ENCODE results near the gene HTT.

HTT gene

GRCh38 chr4:3200423-3201090 is 126.1 kb downstream of the HTT start:
- no peak for DNase-seq (ENCODE audit: low read depth in 2 of 2)

- DNase-seq (ENCODE audit: low read depth in 2 of 2), result no peak
These were observed 127.5 kb downstream of the HTT start for GRCh38 chr4:3201718-3202702.

- no peak for DNase-seq (ENCODE audit: low read depth in 2 of 2)
These were observed 128.6 kb downstream of the HTT start for GRCh38 chr4:3202836-3203820.

- no peak for DNase-seq (ENCODE audit: low read depth in 2 of 2)
These were observed 129.5 kb downstream of the HTT start for GRCh38 chr4:3203971-3204431.

GRCh38 chr4:3205995-3206394 is 131.5 kb downstream of the HTT start:
- DNase-seq (ENCODE audit: low read depth in 2 of 2), result no peak

- DNase-seq (ENCODE audit: low read depth in 2 of 2), result no peak
These were observed 132.1 kb downstream of the HTT start for GRCh38 chr4:3206439-3207100.

- DNase-seq (ENCODE audit: low read depth in 2 of 2), result no peak
These were observed 133.1 kb downstream of the HTT start for GRCh38 chr4:3207531-3208037.

- no peak for DNase-seq (ENCODE audit: low read depth in 2 of 2)
These were observed 134.3 kb downstream of the HTT start for GRCh38 chr4:3208826-3209225.

GRCh38 chr4:3209551-3210325 is 135.3 kb downstream of the HTT start:
- DNase-seq (ENCODE audit: low read depth in 2 of 2), result no peak

GRCh38 chr4:3210467-3210866 is 136.0 kb downstream of the HTT start:
- DNase-seq (ENCODE audit: low read depth in 2 of 2), result no peak

- no peak for DNase-seq (ENCODE audit: low read depth in 2 of 2)
These were observed 137.4 kb downstream of the HTT start for GRCh38 chr4:3211866-3212265.

GRCh38 chr4:3212391-3213105 is 138.1 kb downstream of the HTT start:
- no peak for DNase-seq (ENCODE audit: low read depth in 2 of 2)

- no peak for DNase-seq (ENCODE audit: low read depth in 2 of 2)
These were observed 138.6 kb downstream of the HTT start for GRCh38 chr4:3213106-3213425.

GRCh38 chr4:3213661-3214250 is 139.3 kb downstream of the HTT start:
- no peak for DNase-seq (ENCODE audit: low read depth in 2 of 2)

- DNase-seq (ENCODE audit: low read depth in 2 of 2), result no peak
These were observed 140.8 kb downstream of the HTT start for GRCh38 chr4:3215256-3215655.

GRCh38 chr4:3215733-3216132 is 141.3 kb downstream of the HTT start:
- DNase-seq (ENCODE audit: low read depth in 2 of 2), result no peak

- DNase-seq (ENCODE audit: low read depth in 2 of 2), result no peak
These were observed 142.8 kb downstream of the HTT start for GRCh38 chr4:3217266-3217665.

GRCh38 chr4:3217771-3218170 is 143.3 kb downstream of the HTT start:
- DNase-seq (ENCODE audit: low read depth in 2 of 2), result no peak

Measured in fibroblast of skin of left biceps (primary cell).